BE2C (cell line): Measurements from ENCODE around the gene RCAN1. TPM values are rescaled to one million over a fixed set of nuclear protein-coding genes. Genes with fewer than 3 reads are reported as not detected.
A peak's percentile ranks its signal among the peaks of the same experiment; 100 is the strongest.

Experiments used
- DNase-seq: peaks from one replicate; pipeline ENCODE4 v3.0.0-alpha.2; 2020
- H3K27me3 ChIP-seq: fragments of 250-450 bp; sonication (Bioruptor Pico); 2 replicates; pipeline ENCODE4 v1.5.1; 2020; ENCODE audit warnings: mild to moderate bottlenecking
- H3K36me3 ChIP-seq: fragments of 250-450 bp; sonication (Bioruptor Pico); 2 replicates; pipeline ENCODE4 v1.5.1; 2020; ENCODE audit warnings: mild to moderate bottlenecking
- H3K4me1 ChIP-seq: fragments of 250-450 bp; sonication (Bioruptor Pico); 2 replicates; pipeline ENCODE4 v1.5.1; 2020
- H3K4me3 ChIP-seq: 2 replicates; pipeline ENCODE4 v1.5.1; 2011; ENCODE audit warnings: low read depth, low read length
- H3K9me3 ChIP-seq: fragments of 250-450 bp; sonication (Bioruptor Pico); 2 replicates; pipeline ENCODE4 v1.5.1; 2020
- CTCF ChIP-seq: IDR thresholded peaks from 2 replicates; pipeline ENCODE4 v1.5.1; 2012; ENCODE audit warnings: mild to moderate bottlenecking, low read depth, low read length
- polyA plus RNA-seq: library from polyadenylated mRNA; unstranded; fragments of >200 nt; gene quantifications from one replicate; pipeline ENCODE4 v1.2.1, GENCODE V29; 2012; ENCODE audit warnings: low read depth, missing spikeins; ENCODE audit not compliant: insufficient read length, insufficient read depth

Gene RCAN1
- 12.2 TPM for polyA plus RNA-seq

- Histone ChIP-seq H3K4me3 (peak within 1 kb of the TSS; percentile 68), H3K9me3 (no peaks in the 10 kb centered on the region), H3K4me1 (no peaks in the 10 kb centered on the region), H3K27me3 (peaks cover 23% of the 10 kb centered on the region), H3K36me3 (no peaks in the 10 kb centered on the region)
- no peak for TF ChIP-seq CTCF
- DNase-seq: peak; percentile 93
These were observed at the start of gene RCAN1 for GRCh38 chr21:34614628-34615486. Gene RCAN1, minus strand, starts transcription at chr21:34615113. Its CDS starts 102 bp downstream, at chr21:34615011.

- no peak overlapping the region for H3K4me3 ChIP-seq
- no peak for DNase-seq
- H3K4me1 ChIP-seq: no peaks in the 10 kb centered on the region
- H3K9me3 ChIP-seq: no peaks in the 10 kb centered on the region
- no peaks in the 10 kb centered on the region; the same call in 1 of the 2 replicates for H3K27me3 ChIP-seq
- no peak for TF ChIP-seq CTCF
- no peaks in the 10 kb centered on the region for H3K36me3 ChIP-seq
These were observed 46.9 kb upstream of the RCAN1 start for GRCh38 chr21:34661848-34662247.

DNA sequence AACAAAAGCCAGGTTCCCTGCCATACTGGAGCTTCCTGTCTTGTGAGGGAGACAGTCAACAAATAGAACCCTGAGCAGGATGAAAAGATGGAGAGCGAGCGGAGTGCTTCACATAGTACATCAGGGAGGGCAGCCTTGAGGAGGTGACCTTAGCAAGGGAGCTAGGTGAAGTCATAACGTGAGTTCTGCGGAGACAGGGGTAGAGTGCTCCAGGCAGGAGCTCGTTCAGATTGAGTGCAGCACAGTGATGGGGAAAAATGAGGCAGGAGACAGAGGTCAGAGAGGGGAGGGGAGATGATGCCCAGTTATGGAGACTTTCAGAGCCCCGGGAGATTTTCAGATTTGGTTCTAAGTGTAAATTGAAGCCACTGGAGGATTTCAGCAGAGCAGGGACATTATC is 38.6 kb upstream of the RCAN1 start:
- Histone ChIP-seq H3K4me1 (no peaks in the 10 kb centered on the region), H3K4me3 (no peak overlapping the region), H3K9me3 (no peaks in the 10 kb centered on the region), H3K36me3 (no peaks in the 10 kb centered on the region), H3K27me3 (no peaks in the 10 kb centered on the region)
- no peak for TF ChIP-seq CTCF
- no peak for DNase-seq

- Histone ChIP-seq H3K4me3 (no peak overlapping the region), H3K36me3 (no peaks in the 10 kb centered on the region)
These were observed 36.7 kb upstream of the RCAN1 start for GRCh38 chr21:34651642-34652041.

GRCh38 chr21:34650861-34651431 is 36.0 kb upstream of the RCAN1 start:
- no peak for TF ChIP-seq CTCF
- DNase-seq: no peak
- Histone ChIP-seq H3K4me1 (no peaks in the 10 kb centered on the region), H3K36me3 (no peaks in the 10 kb centered on the region), H3K27me3 (no peaks in the 10 kb centered on the region), H3K9me3 (no peaks in the 10 kb centered on the region), H3K4me3 (no peak overlapping the region)

More at GRCh38 chr21:34651642-34652041, 36.7 kb upstream of the RCAN1 start:
- DNase-seq: no peak
- Histone ChIP-seq H3K9me3 (no peaks in the 10 kb centered on the region), H3K27me3 (no peaks in the 10 kb centered on the region), H3K4me1 (no peaks in the 10 kb centered on the region)
- no peak for TF ChIP-seq CTCF

GRCh38 chr21:34649400-34649799 is 34.5 kb upstream of the RCAN1 start:
- H3K27me3 ChIP-seq: no peaks in the 10 kb centered on the region

More at GRCh38 chr21:34649400-34649799, 34.5 kb upstream of the RCAN1 start:
- DNase-seq: no peak
- no peaks in the 10 kb centered on the region for H3K4me1 ChIP-seq
- no peaks in the 10 kb centered on the region for H3K36me3 ChIP-seq
- H3K4me3 ChIP-seq: no peak overlapping the region
- H3K9me3 ChIP-seq: no peaks in the 10 kb centered on the region
- no peak for TF ChIP-seq CTCF
